ENCODE results near the gene CUL4A.

DNA sequence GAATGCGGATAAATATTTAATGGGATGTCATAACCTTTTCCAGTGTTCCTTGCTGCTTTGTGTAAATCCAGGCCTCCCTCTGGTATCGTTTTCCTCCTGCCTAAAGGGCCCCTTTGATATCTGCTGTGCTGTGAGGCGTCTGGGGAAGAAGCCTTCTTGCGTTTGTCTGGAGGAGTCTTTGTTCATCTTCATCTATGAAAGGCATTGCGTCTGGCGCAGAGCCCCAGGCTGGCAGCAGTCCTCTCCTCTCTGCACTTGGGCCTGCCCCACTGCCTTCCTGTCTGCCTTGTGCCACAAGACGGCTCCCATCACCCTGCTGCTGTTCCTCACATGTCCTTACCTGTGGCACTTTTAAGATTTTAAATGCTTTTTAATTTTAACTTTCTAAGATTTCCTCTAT lies 41.2 kb upstream of the CUL4A start:
- TF ChIP-seq, protein P1, sequence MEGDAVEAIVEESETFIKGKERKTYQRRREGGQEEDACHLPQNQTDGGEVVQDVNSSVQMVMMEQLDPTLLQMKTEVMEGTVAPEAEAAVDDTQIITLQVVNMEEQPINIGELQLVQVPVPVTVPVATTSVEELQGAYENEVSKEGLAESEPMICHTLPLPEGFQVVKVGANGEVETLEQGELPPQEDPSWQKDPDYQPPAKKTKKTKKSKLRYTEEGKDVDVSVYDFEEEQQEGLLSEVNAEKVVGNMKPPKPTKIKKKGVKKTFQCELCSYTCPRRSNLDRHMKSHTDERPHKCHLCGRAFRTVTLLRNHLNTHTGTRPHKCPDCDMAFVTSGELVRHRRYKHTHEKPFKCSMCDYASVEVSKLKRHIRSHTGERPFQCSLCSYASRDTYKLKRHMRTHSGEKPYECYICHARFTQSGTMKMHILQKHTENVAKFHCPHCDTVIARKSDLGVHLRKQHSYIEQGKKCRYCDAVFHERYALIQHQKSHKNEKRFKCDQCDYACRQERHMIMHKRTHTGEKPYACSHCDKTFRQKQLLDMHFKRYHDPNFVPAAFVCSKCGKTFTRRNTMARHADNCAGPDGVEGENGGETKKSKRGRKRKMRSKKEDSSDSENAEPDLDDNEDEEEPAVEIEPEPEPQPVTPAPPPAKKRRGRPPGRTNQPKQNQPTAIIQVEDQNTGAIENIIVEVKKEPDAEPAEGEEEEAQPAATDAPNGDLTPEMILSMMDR (IDR thresholded peaks at IDR 0.05 in 8 of 11, conservative IDR thresholded peaks at IDR 0.05 in 3 of 11): no peak
- TF ChIP-seq POLR2A (IDR thresholded peaks at IDR 0.05) (no peak), POLR2AphosphoS5 (IDR thresholded peaks at IDR 0.05) (no peak)
